Endometrial microvascular endothelial cells (primary cell): ENCODE measurements around the gene SH3D19. TPM values are rescaled to one million over a fixed set of nuclear protein-coding genes. Genes with fewer than 3 reads are reported as not detected.
"Not testable (repeated sequence)": the region's sequence is repeated elsewhere in the genome, so short reads cannot be mapped to it uniquely, and the experiment has no call there.

Source experiments
- in situ Hi-C: cut with HindIII; loops from 2 replicates; pipeline ENCODE4 v1.10.0; 2017; ENCODE audit warnings: low sequenced_read_pairs, low pct_unique_long_range_greater_than_20kb; ENCODE audit errors: inconsistent ontology term
- total RNA-seq: library from RNA; depleted of rRNA; stranded (reverse); fragments of >200 nt; gene quantifications from one replicate; pipeline ENCODE4 v1.2.3, GENCODE V29; 2015; ENCODE audit errors: inconsistent ontology term

SH3D19 gene
- total RNA-seq, 1 donor from 2014 or later, result 49.5 TPM

GRCh38 chr4:151292038-151292437, 33.4 kb downstream of the SH3D19 start:
- in situ Hi-C loops, result no loop called here

GRCh38 chr4:151291485-151291884, 33.9 kb downstream of the SH3D19 start:
- in situ Hi-C loops, result no loop called here

GRCh38 chr4:151287409-151287808, 38.0 kb downstream of the SH3D19 start:
- in situ Hi-C loops, result no loop called here

GRCh38 chr4:151284534-151285245, 40.7 kb downstream of the SH3D19 start:
- in situ Hi-C loops, result no loop called here

GRCh38 chr4:151276787-151277562, 48.4 kb downstream of the SH3D19 start, which contains the start of gene PRSS48:
Gene PRSS48, plus strand, starts transcription at chr4:151277161. Its CDS starts 12 bp downstream, at chr4:151277173.
- in situ Hi-C loops, result no loop called here

GRCh38 chr4:151268905-151269304, 56.5 kb downstream of the SH3D19 start:
- in situ Hi-C loops, result not testable (repeated sequence)

- in situ Hi-C loops, result no loop called here
Measured at GRCh38 chr4:151267822-151268535, 57.4 kb downstream of the SH3D19 start.

GRCh38 chr4:151267104-151267503, 58.3 kb downstream of the SH3D19 start:
- in situ Hi-C loops, result no loop called here

- in situ Hi-C loops, result no loop called here
Measured at GRCh38 chr4:151266497-151266896, 58.9 kb downstream of the SH3D19 start.

GRCh38 chr4:151263455-151263854, 62.0 kb downstream of the SH3D19 start:
- in situ Hi-C loops, result no loop called here

- in situ Hi-C loops, result no loop called here
Measured at GRCh38 chr4:151260526-151260925, 64.9 kb downstream of the SH3D19 start.

GRCh38 chr4:151259752-151260151, 65.7 kb downstream of the SH3D19 start:
- in situ Hi-C loops, result no loop called here

- in situ Hi-C loops, result no loop called here
Measured at GRCh38 chr4:151257704-151258103, 67.7 kb downstream of the SH3D19 start.

GRCh38 chr4:151256134-151256533, 69.3 kb downstream of the SH3D19 start:
- in situ Hi-C loops, result no loop called here

GRCh38 chr4:151255680-151256079, 69.7 kb downstream of the SH3D19 start:
- in situ Hi-C loops, result not testable (repeated sequence)

- in situ Hi-C loops, result not testable (repeated sequence)
Measured at GRCh38 chr4:151255226-151255625, 70.2 kb downstream of the SH3D19 start.

- in situ Hi-C loops, result no loop called here
Measured at GRCh38 chr4:151251603-151252304, 73.7 kb downstream of the SH3D19 start.

GRCh38 chr4:151250706-151251105, 74.7 kb downstream of the SH3D19 start:
- in situ Hi-C loops, result no loop called here

- in situ Hi-C loops, result no loop called here
Measured at GRCh38 chr4:151248519-151248918, 76.9 kb downstream of the SH3D19 start.
